ENCODE data around the gene ABCA2. TPM values are rescaled to one million over a fixed set of nuclear protein-coding genes. Genes with fewer than 3 reads are reported as not detected.

The ABCA2 gene
- total RNA-seq, 2 donors from 2014 or later = 28.3 to 28.5 TPM

GRCh38 chr9:136964171-136964689 is 63.8 kb downstream of the ABCA2 start:
- DNase-seq (ENCODE audit: low spot score) = no peak
- Histone ChIP-seq H3K9me3 (no peaks in the 10 kb centered on the region), H3K27ac (no peak overlapping the region), H3K4me3 (no peak overlapping the region), H3K27me3 (no peaks in the 10 kb centered on the region), H3K36me3 (no peaks in the 10 kb centered on the region), H3K4me1 (peaks cover 0 to 28% of the 10 kb centered on the region in 2 donors)
- TF ChIP-seq CTCF (IDR thresholded peaks at IDR 0.05) = no peak

GRCh38 chr9:136963751-136964150 is 64.3 kb downstream of the ABCA2 start:
- H3K4me1 ChIP-seq = peaks cover 0 to 28% of the 10 kb centered on the region in 2 donors

GRCh38 chr9:136963341-136963740 is 64.7 kb downstream of the ABCA2 start:
- H3K36me3 ChIP-seq = no peaks in the 10 kb centered on the region
- H3K27ac ChIP-seq = no peak overlapping the region
- TF ChIP-seq CTCF (IDR thresholded peaks at IDR 0.05) = no peak
- H3K9me3 ChIP-seq = no peaks in the 10 kb centered on the region
- peaks cover 0 to 28% of the 10 kb centered on the region in 2 donors for H3K4me1 ChIP-seq
- H3K4me3 ChIP-seq = no peak overlapping the region
- H3K27me3 ChIP-seq = no peaks in the 10 kb centered on the region
- DNase-seq (ENCODE audit: low spot score) = no peak

More at GRCh38 chr9:136963751-136964150, 64.3 kb downstream of the ABCA2 start:
- no peak for TF ChIP-seq CTCF (IDR thresholded peaks at IDR 0.05)
- no peak overlapping the region for H3K27ac ChIP-seq
- H3K4me3 ChIP-seq = no peak overlapping the region
- no peaks in the 10 kb centered on the region for H3K36me3 ChIP-seq
- DNase-seq (ENCODE audit: low spot score) = no peak
- H3K9me3 ChIP-seq = no peaks in the 10 kb centered on the region
- no peaks in the 10 kb centered on the region for H3K27me3 ChIP-seq

- Histone ChIP-seq H3K27me3 (no peaks in the 10 kb centered on the region), H3K27ac (no peak overlapping the region), H3K4me3 (no peak overlapping the region), H3K4me1 (peaks cover 0 to 28% of the 10 kb centered on the region in 2 donors), H3K9me3 (no peaks in the 10 kb centered on the region), H3K36me3 (no peaks in the 10 kb centered on the region)
- no peak for DNase-seq (ENCODE audit: low spot score)
- no peak for TF ChIP-seq CTCF (IDR thresholded peaks at IDR 0.05)
Measured at GRCh38 chr9:136962701-136963248, 65.3 kb downstream of the ABCA2 start.

- no peak for TF ChIP-seq CTCF (IDR thresholded peaks at IDR 0.05)
- Histone ChIP-seq H3K9me3 (no peaks in the 10 kb centered on the region), H3K27me3 (no peaks in the 10 kb centered on the region), H3K4me1 (peaks cover 0 to 28% of the 10 kb centered on the region in 2 donors), H3K4me3 (no peak overlapping the region), H3K27ac (no peak overlapping the region), H3K36me3 (no peaks in the 10 kb centered on the region)
- no peak for DNase-seq (ENCODE audit: low spot score)
Measured at GRCh38 chr9:136962163-136962562, 65.9 kb downstream of the ABCA2 start.
